Left lung (tissue), 10 donors: ENCODE data around the gene PELI1. TPM values are rescaled to one million over a fixed set of nuclear protein-coding genes. Genes with fewer than 3 reads are reported as not detected.

Experiments used
- ATAC-seq: fragments of 200-7000 bp; cut with Tn5 transposase; one replicate; pipeline ENCODE4 v1.9.1; 2020; ENCODE audit warnings: moderate library complexity
- DNase-seq, 4 donors: peaks; one replicate each; pipeline ENCODE4 v3.0.0-alpha.2; 2013 to 2020
- H3K27ac ChIP-seq, 2 donors: fragments of 200-600 bp; sonication (generic) in 1 of 2; one replicate each; pipeline versions ENCODE4 v1.5.0 to v1.8.0; 2020 to 2021
- H3K27me3 ChIP-seq, 2 donors: fragments of 200-600 bp; sonication (generic) in 1 of 2; one replicate each; pipeline versions ENCODE4 v1.5.0 to v1.8.0; 2020 to 2021
- H3K36me3 ChIP-seq, 2 donors: fragments of 200-600 bp; sonication (generic) in 1 of 2; one replicate each; pipeline versions ENCODE4 v1.5.0 to v1.8.0; 2020 to 2021
- H3K4me1 ChIP-seq, 2 donors: fragments of 200-600 bp; one replicate each; pipeline ENCODE4 v1.8.0; 2021
- H3K4me3 ChIP-seq, 2 donors: fragments of 200-600 bp; sonication (generic) in 1 of 2; one replicate each; pipeline versions ENCODE4 v1.5.0 to v1.8.0; 2020 to 2021; ENCODE audit warnings: mild to moderate bottlenecking in 1 of 2
- H3K9me3 ChIP-seq, 2 donors: fragments of 200-600 bp; sonication (generic) in 1 of 2; one replicate each; pipeline versions ENCODE4 v1.5.0 to v1.8.0; 2020 to 2021
- CTCF ChIP-seq, 2 donors: fragments of 200-600 bp; sonication (generic) in 1 of 2; IDR thresholded peaks; one replicate each; pipeline versions ENCODE4 v1.5.0 to v1.8.0; 2021; ENCODE audit warnings: antibody characterized with exemption in 2 of 2
- intact Hi-C, 2 donors: fragments of 100-400 bp; cut with DNase I; formaldehyde crosslinking; loops; one replicate each; pipeline versions ENCODE4 v1.11.2 to v1.14.2; 2022
- polyA plus RNA-seq, 6 donors: library from polyadenylated mRNA; unstranded; fragments of 120-200 nt; gene quantifications; one replicate each; pipeline ENCODE4 v1.2.1, GENCODE V29; 2013; ENCODE audit not compliant: insufficient read length in 6 of 6
- total RNA-seq, 2 donors: library from RNA; stranded (reverse); fragmentation: NEBNext Ultra II Directional; extraction: Animal tissue kit (Norgen Biotek cat#: 25700); gene quantifications; one replicate each; pipeline ENCODE4 v1.2.1, GENCODE V29; 2021
- donor health status: DM: no; HTN: yes; CAD: no.
- donor health status: DM: no; HTN: no; CAD: no.

Gene PELI1
- total and polyA plus RNA-seq, 8 donors, result 32.0 to 41.3 (median 34.6) TPM

- no peak for TF ChIP-seq CTCF (IDR thresholded peaks at IDR 0.05)
- no peaks in the 10 kb centered on the region for H3K27me3 ChIP-seq
- H3K9me3 ChIP-seq, result no peaks in the 10 kb centered on the region
- peaks cover 0 to 10% of the 10 kb centered on the region in 2 donors for H3K4me1 ChIP-seq
- intact Hi-C loops, result no loop called here
- H3K36me3 ChIP-seq, result no peaks in the 10 kb centered on the region
- ATAC-seq (peak; percentile 76), DNase-seq (peak in 2 of 4 donors; percentile 51 to 57)
- no peak overlapping the region for H3K27ac ChIP-seq
- no peak overlapping the region for H3K4me3 ChIP-seq
Observed at GRCh38 chr2:64177315-64177714, 33.1 kb upstream of the PELI1 start.

- Histone ChIP-seq H3K36me3 (no peaks in the 10 kb centered on the region), H3K9me3 (no peaks in the 10 kb centered on the region), H3K27ac (no peak overlapping the region), H3K27me3 (no peaks in the 10 kb centered on the region), H3K4me3 (no peak overlapping the region), H3K4me1 (peaks cover 0 to 10% of the 10 kb centered on the region in 2 donors)
- TF ChIP-seq CTCF (IDR thresholded peaks at IDR 0.05), result no peak
- ATAC-seq, result no peak
- intact Hi-C loops, result no loop called here
- no peak for DNase-seq
Observed at GRCh38 chr2:64175419-64176197, 31.4 kb upstream of the PELI1 start.

GRCh38 chr2:64173156-64174135 is 29.2 kb upstream of the PELI1 start:
- Histone ChIP-seq H3K27me3 (no peaks in the 10 kb centered on the region), H3K27ac (no peak overlapping the region), H3K36me3 (no peaks in the 10 kb centered on the region), H3K4me1 (peaks cover 0 to 10% of the 10 kb centered on the region in 2 donors), H3K9me3 (no peaks in the 10 kb centered on the region), H3K4me3 (no peak overlapping the region)
- no peak for TF ChIP-seq CTCF (IDR thresholded peaks at IDR 0.05)
- intact Hi-C loops, result no loop called here
- no peak for DNase-seq
- no peak for ATAC-seq

- no peak for TF ChIP-seq CTCF (IDR thresholded peaks at IDR 0.05)
- DNase-seq (no peak), ATAC-seq (no peak)
- Histone ChIP-seq H3K27ac (no peak overlapping the region), H3K4me3 (no peak overlapping the region), H3K4me1 (no peaks in the 10 kb centered on the region), H3K27me3 (no peaks in the 10 kb centered on the region), H3K36me3 (no peaks in the 10 kb centered on the region), H3K9me3 (no peaks in the 10 kb centered on the region)
- intact Hi-C loops, result no loop called here
Observed at GRCh38 chr2:64168756-64169155, 24.5 kb upstream of the PELI1 start.

- ATAC-seq (no peak), DNase-seq (no peak)
- Histone ChIP-seq H3K36me3 (no peaks in the 10 kb centered on the region), H3K27ac (no peak overlapping the region), H3K4me1 (no peaks in the 10 kb centered on the region), H3K27me3 (no peaks in the 10 kb centered on the region), H3K9me3 (no peaks in the 10 kb centered on the region), H3K4me3 (no peak overlapping the region)
- intact Hi-C loops, result no loop called here
- TF ChIP-seq CTCF (IDR thresholded peaks at IDR 0.05), result no peak
Observed at GRCh38 chr2:64168201-64168600, 24.0 kb upstream of the PELI1 start.
